GM13977 (cell line): ENCODE results near the gene ENO1.
A peak's percentile ranks its signal among the peaks of the same experiment; 100 is the strongest.

Experiments used
- DNase-seq: peaks from one replicate; pipeline ENCODE4 v3.0.0; 2012; ENCODE audit warnings: low spot score
- CTCF ChIP-seq: IDR thresholded peaks from 2 replicates; pipeline ENCODE4 v1.5.1; 2012; ENCODE audit warnings: mild to moderate bottlenecking, control low read depth; ENCODE audit not compliant: insufficient read depth; ENCODE audit errors: extremely low read depth, missing control alignments
- in situ Hi-C: fragments of 300-500 bp; cut with MboI; formaldehyde crosslinking; loops from one replicate; pipeline ENCODE4 v1.12.0; 2022; ENCODE audit warnings: low sequenced_read_pairs, low pct_unique_long_range_greater_than_20kb, mixed read lengths, inconsistent platforms; ENCODE audit not compliant: unreplicated experiment

ENO1 gene

GRCh38 chr1:8816831-8817411 is 61.6 kb downstream of the ENO1 start:
- peak; percentile 41 for DNase-seq
- TF ChIP-seq CTCF = no peak
- in situ Hi-C loops = no loop called here

- TF ChIP-seq CTCF = no peak
- in situ Hi-C loops = no loop called here
- no peak for DNase-seq
Observed at GRCh38 chr1:8816264-8816663, 62.2 kb downstream of the ENO1 start.

- no peak for TF ChIP-seq CTCF
- DNase-seq = no peak
- in situ Hi-C loops = no loop called here
Observed at GRCh38 chr1:8815582-8816151, 62.8 kb downstream of the ENO1 start.

GRCh38 chr1:8814865-8815264 is 63.6 kb downstream of the ENO1 start:
- DNase-seq = no peak
- in situ Hi-C loops = no loop called here
- peak; percentile 20 for TF ChIP-seq CTCF

- in situ Hi-C loops = no loop called here
- DNase-seq = no peak
- TF ChIP-seq CTCF = no peak
Observed at GRCh38 chr1:8813991-8814390, 64.5 kb downstream of the ENO1 start.

- TF ChIP-seq CTCF = no peak
- DNase-seq = no peak
- in situ Hi-C loops = no loop called here
Observed at GRCh38 chr1:8813016-8813763, 65.3 kb downstream of the ENO1 start.
